Jurkat, Clone E6-1 (cell line): ENCODE results near the gene UNC45B.
"Not testable (repeated sequence)": the region's sequence is repeated elsewhere in the genome, so short reads cannot be mapped to it uniquely, and the experiment has no call there.

Experiments
- DNase-seq: peaks from one replicate; pipeline ENCODE4 v3.0.0-alpha.2; 2011; ENCODE audit warnings: low read depth, low spot score
- H3K4me3 ChIP-seq: 2 replicates; pipeline ENCODE4 v1.5.1; 2011; ENCODE audit warnings: mild to moderate bottlenecking, low read length, control low read depth, moderate library complexity

Gene UNC45B

GRCh38 chr17:35195062-35195461, 47.4 kb downstream of the UNC45B start:
- not testable (repeated sequence) for H3K4me3 ChIP-seq, DNase-seq

- not testable (repeated sequence) for H3K4me3 ChIP-seq, DNase-seq
These were observed 55.0 kb downstream of the UNC45B start for GRCh38 chr17:35202582-35202981.

- no peak for DNase-seq
These were observed 63.1 kb downstream of the UNC45B start for GRCh38 chr17:35210741-35211140.

GRCh38 chr17:35212668-35213067, 65.1 kb downstream of the UNC45B start:
- no peak for DNase-seq
- no peak overlapping the region for H3K4me3 ChIP-seq

More at GRCh38 chr17:35210741-35211140, 63.1 kb downstream of the UNC45B start:
- H3K4me3 ChIP-seq = no peak overlapping the region

GRCh38 chr17:35213412-35213940, 65.9 kb downstream of the UNC45B start:
- peak overlapping the region; percentile 17 for H3K4me3 ChIP-seq
- DNase-seq = no peak

GRCh38 chr17:35214192-35214591, 66.6 kb downstream of the UNC45B start:
- H3K4me3 ChIP-seq = peak overlapping the region; percentile 41
- peak; percentile 98 for DNase-seq

- peak; percentile 69 for DNase-seq
- peak overlapping the region; percentile 41 for H3K4me3 ChIP-seq
These were observed 67.1 kb downstream of the UNC45B start for GRCh38 chr17:35214631-35215273.

GRCh38 chr17:35217107-35217506, 69.5 kb downstream of the UNC45B start:
- no peak overlapping the region for H3K4me3 ChIP-seq
- no peak for DNase-seq

GRCh38 chr17:35218915-35219314, 71.3 kb downstream of the UNC45B start:
- DNase-seq = no peak
- no peak overlapping the region for H3K4me3 ChIP-seq

- DNase-seq = no peak
- H3K4me3 ChIP-seq = no peak overlapping the region
These were observed 74.8 kb downstream of the UNC45B start for GRCh38 chr17:35222452-35222851.

- no peak for DNase-seq
- no peak overlapping the region for H3K4me3 ChIP-seq
These were observed 76.8 kb downstream of the UNC45B start for GRCh38 chr17:35224436-35224835.

GRCh38 chr17:35227546-35227945, 79.9 kb downstream of the UNC45B start:
- H3K4me3 ChIP-seq = no peak overlapping the region

GRCh38 chr17:35229638-35230037, 82.0 kb downstream of the UNC45B start:
- no peak overlapping the region for H3K4me3 ChIP-seq
- DNase-seq = no peak

More at GRCh38 chr17:35227546-35227945, 79.9 kb downstream of the UNC45B start:
- no peak for DNase-seq

GRCh38 chr17:35234315-35234714, 86.7 kb downstream of the UNC45B start:
- DNase-seq, H3K4me3 ChIP-seq: not testable (repeated sequence)

GRCh38 chr17:35235289-35235688, 87.7 kb downstream of the UNC45B start:
- no peak overlapping the region for H3K4me3 ChIP-seq
- no peak for DNase-seq

GRCh38 chr17:35235917-35236316, 88.3 kb downstream of the UNC45B start:
- H3K4me3 ChIP-seq = no peak overlapping the region
- no peak for DNase-seq

- DNase-seq = no peak
- no peak overlapping the region for H3K4me3 ChIP-seq
These were observed 89.2 kb downstream of the UNC45B start for GRCh38 chr17:35236821-35237220.

GRCh38 chr17:35238821-35239220, 91.2 kb downstream of the UNC45B start:
- DNase-seq = no peak
- no peak overlapping the region for H3K4me3 ChIP-seq
